ENCODE results near the gene MAP3K21.

DNA sequence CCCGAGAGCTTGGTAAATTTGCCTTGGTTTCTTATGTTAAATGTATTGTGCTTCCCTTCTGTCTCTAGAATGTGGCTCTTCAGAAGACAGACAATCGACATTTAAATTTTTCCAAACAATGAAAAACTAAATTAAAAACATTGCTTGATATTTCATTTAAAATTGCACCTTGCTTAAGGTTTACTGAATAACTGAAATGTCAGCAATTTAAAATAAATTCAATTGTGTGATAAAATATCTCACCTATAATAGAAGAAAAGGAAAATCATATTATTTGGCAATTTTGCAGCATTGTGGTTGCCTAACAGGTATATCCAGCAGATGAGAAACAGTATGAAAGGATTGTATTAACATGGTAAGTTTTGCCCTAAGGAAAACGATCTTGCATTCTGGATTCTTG lies 56.5 kb downstream of the MAP3K21 start:
- TF ChIP-seq, protein P1, sequence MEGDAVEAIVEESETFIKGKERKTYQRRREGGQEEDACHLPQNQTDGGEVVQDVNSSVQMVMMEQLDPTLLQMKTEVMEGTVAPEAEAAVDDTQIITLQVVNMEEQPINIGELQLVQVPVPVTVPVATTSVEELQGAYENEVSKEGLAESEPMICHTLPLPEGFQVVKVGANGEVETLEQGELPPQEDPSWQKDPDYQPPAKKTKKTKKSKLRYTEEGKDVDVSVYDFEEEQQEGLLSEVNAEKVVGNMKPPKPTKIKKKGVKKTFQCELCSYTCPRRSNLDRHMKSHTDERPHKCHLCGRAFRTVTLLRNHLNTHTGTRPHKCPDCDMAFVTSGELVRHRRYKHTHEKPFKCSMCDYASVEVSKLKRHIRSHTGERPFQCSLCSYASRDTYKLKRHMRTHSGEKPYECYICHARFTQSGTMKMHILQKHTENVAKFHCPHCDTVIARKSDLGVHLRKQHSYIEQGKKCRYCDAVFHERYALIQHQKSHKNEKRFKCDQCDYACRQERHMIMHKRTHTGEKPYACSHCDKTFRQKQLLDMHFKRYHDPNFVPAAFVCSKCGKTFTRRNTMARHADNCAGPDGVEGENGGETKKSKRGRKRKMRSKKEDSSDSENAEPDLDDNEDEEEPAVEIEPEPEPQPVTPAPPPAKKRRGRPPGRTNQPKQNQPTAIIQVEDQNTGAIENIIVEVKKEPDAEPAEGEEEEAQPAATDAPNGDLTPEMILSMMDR (IDR thresholded peaks at IDR 0.05), result no peak
- no peak for TF ChIP-seq POLR2A (IDR thresholded peaks at IDR 0.05)

Data from thyroid gland (tissue), 4 donors.